H1 (cell line): ENCODE measurements around the gene BDP1. TPM values are rescaled to one million over a fixed set of nuclear protein-coding genes. Genes with fewer than 3 reads are reported as not detected.

Experiments
- CTCF ChIA-PET: fragments of 300-600 bp; sonication (Branson Sonifier 250); formaldehyde crosslinking; loops from one replicate; lab custom pipeline; 2021; ENCODE audit not compliant: partially characterized antibody; lab: Charles Lee
- POLR2A ChIA-PET: fragments of 300-600 bp; sonication (Branson Sonifier 250); formaldehyde crosslinking; loops from one replicate; lab custom pipeline; 2021; ENCODE audit warnings: inconsistent platforms; ENCODE audit not compliant: partially characterized antibody; lab: Charles Lee
- DNase-seq, 2 experiments: peaks; one replicate each; pipeline versions ENCODE4 v3.0.0 to v3.0.0-alpha.2; 2010 to 2022; ENCODE audit warnings: low spot score in 2 of 2, low read depth in 1 of 2, mixed read lengths in 1 of 2
- FAIRE-seq: peaks from 2 replicates; lab custom pipeline; 2011; peaks lifted over from hg19 to GRCh38; lab: Jason Lieb, UNC
- H2AFZ ChIP-seq: 2 replicates; pipeline ENCODE4 v1.8.1; 2012; ENCODE audit warnings: low read length, inconsistent platforms
- H2AK5ac ChIP-seq: 2 replicates; pipeline ENCODE4 v1.6.1; 2013; ENCODE audit warnings: low read depth, low read length
- H2BK120ac ChIP-seq: replicated peaks from 2 replicates; pipeline ENCODE3; 2013; ENCODE audit warnings: low read depth, low read length, inconsistent platforms
- H2BK12ac ChIP-seq: 2 replicates; pipeline ENCODE4 v1.6.1; 2013; ENCODE audit warnings: low read depth, low read length
- H2BK15ac ChIP-seq: 2 replicates; pipeline ENCODE4 v1.6.1; 2013; ENCODE audit warnings: low read length
- H2BK20ac ChIP-seq: 2 replicates; pipeline ENCODE4 v1.6.1; 2013; ENCODE audit warnings: low read length
- H2BK5ac ChIP-seq: 2 replicates; pipeline ENCODE4 v1.6.1; 2013; ENCODE audit warnings: low read depth, low read length
- H3K14ac ChIP-seq: 2 replicates; pipeline ENCODE4 v1.6.1; 2013; ENCODE audit warnings: inconsistent platforms; ENCODE audit not compliant: insufficient read length
- H3K18ac ChIP-seq: 2 replicates; pipeline ENCODE4 v1.6.1; 2013; ENCODE audit warnings: low read length; ENCODE audit errors: extremely low read depth
- H3K23ac ChIP-seq: 2 replicates; pipeline ENCODE4 v1.6.1; 2013; ENCODE audit warnings: inconsistent platforms; ENCODE audit not compliant: insufficient read length
- H3K23me2 ChIP-seq: 2 replicates; pipeline ENCODE4 v1.6.1; 2013; ENCODE audit warnings: low read depth, low read length
- H3K27ac ChIP-seq: 2 replicates; pipeline ENCODE4 v1.6.1; 2011; ENCODE audit warnings: low read depth, low read length, inconsistent platforms
- H3K27me3 ChIP-seq, 4 experiments: replicated peaks in 1 of 4; 1 replicate in 1 of 4; 2 replicates in 3 of 4; pipeline versions ENCODE4 v1.6.1 to v1.8.1; 2011 to 2013; ENCODE audit warnings: low read length in 3 of 4, mild to moderate bottlenecking in 3 of 4, inconsistent platforms in 2 of 4, mixed read lengths in 2 of 4, moderate library complexity in 1 of 4; ENCODE audit not compliant: control insufficient read depth in 3 of 4, insufficient read depth in 3 of 4; ENCODE audit errors: extremely low read depth in 1 of 4
- H3K36me3 ChIP-seq, 4 experiments: 2 replicates each; pipeline versions ENCODE4 v1.6.1 to v1.8.1; 2011 to 2013; ENCODE audit warnings: mild to moderate bottlenecking in 4 of 4, low read length in 3 of 4, moderate library complexity in 2 of 4, control low read depth in 1 of 4, inconsistent platforms in 1 of 4; ENCODE audit not compliant: insufficient read depth in 4 of 4, control insufficient read depth in 2 of 4
- H3K4ac ChIP-seq: replicated peaks from 2 replicates; pipeline ENCODE3; 2013; ENCODE audit warnings: low read length, low read depth, mixed read lengths, inconsistent platforms; ENCODE audit not compliant: insufficient read length
- H3K4me1 ChIP-seq, 4 experiments: replicated peaks in 1 of 4; 1 replicate in 1 of 4; 2 replicates in 3 of 4; pipeline versions ENCODE4 v1.6.1 to v1.8.1; 2011 to 2013; ENCODE audit warnings: low read length in 3 of 4, inconsistent platforms in 2 of 4, mixed read lengths in 1 of 4; ENCODE audit not compliant: insufficient read depth in 4 of 4, control insufficient read depth in 3 of 4
- H3K4me2 ChIP-seq, 2 experiments: 2 replicates each; pipeline versions ENCODE4 v1.6.1 to v1.8.1; 2011 to 2013; ENCODE audit warnings: low read depth in 2 of 2, low read length in 2 of 2, control low read depth in 1 of 2, inconsistent platforms in 1 of 2, mild to moderate bottlenecking in 1 of 2; ENCODE audit not compliant: insufficient read depth in 1 of 2
- H3K4me3 ChIP-seq, 4 experiments: fragments of 200-600, 300-600 bp in 1 of 4; sonication (generic), shearing (Covaris generic), sonication (Bioruptor Twin) in 1 of 4; 2 replicates each; pipeline versions ENCODE4 v1.5.1 to v1.8.1; 2011 to 2016; ENCODE audit warnings: low read length in 4 of 4, low read depth in 3 of 4, control low read depth in 2 of 4, inconsistent platforms in 2 of 4, mild to moderate bottlenecking in 2 of 4, mixed read lengths in 1 of 4, moderate library complexity in 1 of 4; ENCODE audit not compliant: insufficient read depth in 2 of 4; ENCODE audit errors: extremely low read depth in 1 of 4
- H3K56ac ChIP-seq: replicated peaks from 2 replicates; pipeline ENCODE3; 2013; ENCODE audit warnings: low read depth, mild to moderate bottlenecking, mixed read lengths, low read length, inconsistent platforms; ENCODE audit not compliant: insufficient read length
- H3K79me1 ChIP-seq: 2 replicates; pipeline ENCODE4 v1.6.1; 2013; ENCODE audit warnings: low read depth, low read length, control low read depth
- H3K79me2 ChIP-seq, 2 experiments: 2 replicates each; pipeline versions ENCODE4 v1.6.1 to v1.8.1; 2012 to 2013; ENCODE audit warnings: low read length in 2 of 2, mild to moderate bottlenecking in 2 of 2, inconsistent platforms in 1 of 2; ENCODE audit not compliant: insufficient read depth in 2 of 2, control insufficient read depth in 1 of 2
- H3K9ac ChIP-seq, 4 experiments: replicated peaks in 1 of 4; 1 replicate in 1 of 4; 2 replicates in 3 of 4; pipeline versions ENCODE4 v1.6.1 to v1.8.1; 2011 to 2013; ENCODE audit warnings: low read depth in 3 of 4, low read length in 3 of 4, control low read depth in 2 of 4, mild to moderate bottlenecking in 2 of 4, moderate library complexity in 2 of 4, inconsistent platforms in 1 of 4; ENCODE audit errors: extremely low read depth in 1 of 4
- H3K9me3 ChIP-seq, 2 experiments: 2 replicates each; pipeline versions ENCODE4 v1.6.1 to v1.8.1; 2012 to 2013; ENCODE audit warnings: mild to moderate bottlenecking in 2 of 2, moderate library complexity in 2 of 2, control low read depth in 1 of 2, inconsistent platforms in 1 of 2, low read depth in 1 of 2, low read length in 1 of 2, mixed read lengths in 1 of 2; ENCODE audit not compliant: insufficient read depth in 2 of 2
- H4K20me1 ChIP-seq, 2 experiments: replicated peaks in 1 of 2; 2 replicates each; pipeline versions ENCODE3 to v1.8.1; 2011 to 2013; ENCODE audit warnings: inconsistent platforms in 2 of 2, low read length in 2 of 2, mild to moderate bottlenecking in 1 of 2; ENCODE audit not compliant: insufficient read depth in 2 of 2, control insufficient read depth in 1 of 2
- H4K5ac ChIP-seq: 2 replicates; pipeline ENCODE4 v1.6.1; 2013; ENCODE audit warnings: low read length, low read depth, mixed read lengths, inconsistent platforms; ENCODE audit not compliant: insufficient read length
- H4K8ac ChIP-seq: 2 replicates; pipeline ENCODE4 v1.8.0; 2013; ENCODE audit warnings: mild to moderate bottlenecking, moderate library complexity, low read length, inconsistent platforms; ENCODE audit not compliant: insufficient read depth; ENCODE audit errors: extremely low read depth
- H4K91ac ChIP-seq: replicated peaks from 2 replicates; pipeline ENCODE3; 2013; ENCODE audit warnings: low read length, mixed read lengths, inconsistent platforms; ENCODE audit not compliant: insufficient read length
- ASH2L ChIP-seq: fragments of 200-600, 300-600 bp; sonication (generic); IDR thresholded peaks from one replicate; pipeline ENCODE4 v1.7.1; 2017; ENCODE audit warnings: low read length
- CBX8 ChIP-seq: fragments of 300-800, 300-1000 bp; sonication (generic); IDR thresholded peaks from 2 replicates; pipeline ENCODE4 v1.7.1; 2016; ENCODE audit warnings: low read depth, low read length, borderline replicate concordance
- TAF1 ChIP-seq: IDR thresholded peaks from 2 replicates; pipeline ENCODE4 v1.6.1; 2011; ENCODE audit warnings: mild to moderate bottlenecking, low read depth, low read length
- WGBS, 2 experiments: shearing (Covaris generic) in 1 of 2; methylation state at CpG; one replicate each; pipeline versions ENCODE4 v1.1.6 to v1.1.7; 2013 to 2015; ENCODE audit warnings: low lambda C conversion rate in 2 of 2, mixed read lengths in 2 of 2, inconsistent platforms in 1 of 2, low coverage in 1 of 2, missing lambda C conversion rate in 1 of 2; ENCODE audit not compliant: insufficient replicate concordance in 2 of 2, insufficient coverage in 1 of 2, insufficient read length in 1 of 2; ENCODE audit errors: extremely low coverage in 1 of 2, missing lambda C conversion rate in 1 of 2; 5-methylcytosine and 5-hydroxymethylcytosine counted together
- polyA plus RNA-seq, 7 experiments: library from polyadenylated mRNA; depleted of rRNA in 3 of 7; stranded (reverse) in 5 of 7; unstranded in 2 of 7; fragments of >200 nt in 5 of 7; fragments of 200-250 nt in 2 of 7; gene quantifications; 1 replicate in 5 of 7; 2 replicates in 1 of 7; 4 replicates in 1 of 7; pipeline versions ENCODE4 v1.2.1 to v1.2.3, GENCODE V29; 2011 to 2013; ENCODE audit warnings: missing spikeins in 2 of 7, mixed read lengths in 2 of 7
- total RNA-seq: library from RNA; stranded (reverse); fragmentation: NEBNext Ultra II Directional; extraction: Animal tissue kit (Norgen Biotek cat#: 25700); gene quantifications from 2 replicates; pipeline ENCODE4 v1.2.1, GENCODE V29; 2021

Gene BDP1
- total and polyA plus RNA-seq, 2 of the 8 experiments (the other 6 are each of a cell fraction or from before 2014, with no cell fraction given), result 4.7 to 32.1 TPM

- Histone ChIP-seq H4K8ac (no peak overlapping the region), H2BK120ac (no peak overlapping the region), H3K79me2 (no peaks in the 10 kb centered on the region), H3K23me2 (no peaks in the 10 kb centered on the region), H2AFZ (no peak overlapping the region), H3K23ac (no peak overlapping the region), H3K9ac (no peak overlapping the region), H3K4me1 (no peaks in the 10 kb centered on the region), H3K4me2 (no peak overlapping the region), H4K20me1 (peaks cover 0 to 3% of the 10 kb centered on the region in 2 experiments), H4K91ac (no peak overlapping the region), H3K27me3 (no peaks in the 10 kb centered on the region), H3K9me3 (no peaks in the 10 kb centered on the region), H3K27ac (no peak overlapping the region), H3K56ac (no peak overlapping the region), H2BK5ac (no peak overlapping the region), H4K5ac (no peak overlapping the region), H2BK12ac (no peak overlapping the region), H3K18ac (no peak overlapping the region), H3K79me1 (no peaks in the 10 kb centered on the region), H2AK5ac (no peak overlapping the region), H3K4ac (no peak overlapping the region), H2BK15ac (no peak overlapping the region), H2BK20ac (no peak overlapping the region), H3K4me3 (no peak overlapping the region), H3K36me3 (peaks cover 7 to 43% (median 20%) of the 10 kb centered on the region in 4 experiments), H3K14ac (no peak overlapping the region)
- FAIRE-seq, result no peak
- ChIA-PET CTCF (no interaction called here), POLR2A (no interaction called here)
- no peak for DNase-seq
- 91% methylated on average over 2 of the region's 2 CpGs; no CpG with 5 or more reads in 1 of the 2 experiments for WGBS, 2 experiments
- TF ChIP-seq ASH2L, result no peak
- no peak for TF ChIP-seq TAF1
- TF ChIP-seq CBX8, result no peak
These were observed 27.9 kb downstream of the BDP1 start for GRCh38 chr5:71483355-71483754.
